SU-DHL-6 (cell line): ENCODE measurements around the gene TARP.

ENCODE experiments used
- H2AFZ ChIP-seq: fragments of 200-600 bp; sonication (generic); 2 replicates; pipeline ENCODE4 v1.6.1; 2014; ENCODE audit warnings: low read depth, mild to moderate bottlenecking, moderate library complexity, mixed read lengths, antibody characterized with exemption, low read length; ENCODE audit not compliant: severe bottlenecking
- H3F3A ChIP-seq: fragments of 200-600 bp; shearing (Covaris generic); 2 replicates; pipeline ENCODE4 v1.6.0; 2016; ENCODE audit warnings: antibody characterized with exemption, mild to moderate bottlenecking; ENCODE audit not compliant: insufficient read depth
- H3K27ac ChIP-seq: fragments of 200-600 bp; sonication (generic); 2 replicates; pipeline ENCODE4 v1.5.1; 2016; ENCODE audit warnings: low read depth, mild to moderate bottlenecking, low read length, moderate library complexity, mixed read lengths
- H3K27me3 ChIP-seq: fragments of 200-600 bp; sonication (generic), shearing (Covaris generic); 2 replicates; pipeline ENCODE4 v1.6.0; 2014; ENCODE audit warnings: mild to moderate bottlenecking, low read length
- H3K36me3 ChIP-seq: fragments of 200-600 bp; sonication (generic); 2 replicates; pipeline ENCODE4 v1.6.1; 2014; ENCODE audit warnings: mild to moderate bottlenecking, low read length, mixed read lengths
- H3K4me2 ChIP-seq: fragments of 300-600, 200-600 bp; shearing (Covaris generic), sonication (generic); 2 replicates; pipeline ENCODE4 v1.6.0; 2014; ENCODE audit warnings: low read length, low read depth, mild to moderate bottlenecking; ENCODE audit not compliant: poor library complexity, severe bottlenecking
- H3K4me3 ChIP-seq: fragments of 200-600 bp; sonication (generic); 2 replicates; pipeline ENCODE4 v1.5.1; 2014; ENCODE audit warnings: antibody characterized with exemption, low read length, mild to moderate bottlenecking, mixed read lengths; ENCODE audit not compliant: insufficient read depth, poor library complexity, severe bottlenecking
- H3K79me2 ChIP-seq: fragments of 200-600 bp; sonication (generic); 2 replicates; pipeline ENCODE4 v1.6.1; 2014; ENCODE audit warnings: mild to moderate bottlenecking, low read length, moderate library complexity; ENCODE audit not compliant: insufficient read depth
- H3K9ac ChIP-seq: fragments of 200-600 bp; sonication (generic); 2 replicates; pipeline ENCODE4 v1.7.0; 2014; ENCODE audit warnings: mild to moderate bottlenecking, low read length
- H3K9me2 ChIP-seq: fragments of 200-600 bp; sonication (generic); replicated peaks from 2 replicates; pipeline ENCODE4 v1.6.1; 2014; ENCODE audit warnings: low read length; ENCODE audit not compliant: insufficient read depth
- H3K9me3 ChIP-seq: fragments of 200-600 bp; sonication (generic); 2 replicates; pipeline ENCODE4 v1.6.1; 2014; ENCODE audit warnings: low read length, mixed read lengths; ENCODE audit not compliant: insufficient read depth
- H4K20me1 ChIP-seq: fragments of 200-600 bp; sonication (generic); 2 replicates; pipeline ENCODE4 v1.6.1; 2014; ENCODE audit warnings: low read depth, mild to moderate bottlenecking, antibody characterized with exemption, low read length, moderate library complexity, mixed read lengths
- CTCF ChIP-seq: fragments of 200-600 bp; sonication (generic); IDR thresholded peaks from one replicate; pipeline ENCODE4 v1.5.1; 2017; ENCODE audit warnings: antibody characterized with exemption, mild to moderate bottlenecking, low read length, moderate library complexity; ENCODE audit not compliant: insufficient read depth, poor library complexity, severe bottlenecking
- EZH2phosphoT487 ChIP-seq: fragments of 200-600 bp; sonication (generic), shearing (Covaris generic); conservative IDR thresholded peaks from 2 replicates; pipeline ENCODE4 v1.6.1; 2018; ENCODE audit warnings: mild to moderate bottlenecking, antibody characterized with exemption, low read length, moderate library complexity, mixed read lengths

The TARP gene

GRCh38 chr7:38306171-38306570, 32.7 kb upstream of the TARP start:
- Histone ChIP-seq H3F3A (no peaks in the 10 kb centered on the region), H3K4me2 (no peak overlapping the region), H2AFZ (no peak overlapping the region), H4K20me1 (no peaks in the 10 kb centered on the region), H3K79me2 (no peaks in the 10 kb centered on the region), H3K4me3 (no peak overlapping the region), H3K9ac (no peak overlapping the region), H3K9me2 (no peaks in the 10 kb centered on the region), H3K36me3 (no peaks in the 10 kb centered on the region), H3K27ac (no peak overlapping the region), H3K27me3 (no peaks in the 10 kb centered on the region), H3K9me3 (no peaks in the 10 kb centered on the region)
- TF ChIP-seq CTCF, result no peak
- TF ChIP-seq EZH2phosphoT487, result no peak

GRCh38 chr7:38303866-38304265, 30.4 kb upstream of the TARP start:
- 0 out of 2 replicates have a peak, but pooled peaks cover 2% of the 10 kb centered on the region for H3K27me3 ChIP-seq
- no peak overlapping the region for H3K4me3 ChIP-seq
- H3K9ac ChIP-seq, result no peak overlapping the region
- no peak overlapping the region for H2AFZ ChIP-seq
- H3K36me3 ChIP-seq, result no peaks in the 10 kb centered on the region
- TF ChIP-seq EZH2phosphoT487 (no peak), CTCF (no peak)
- no peak overlapping the region for H3K27ac ChIP-seq
- H4K20me1 ChIP-seq, result no peaks in the 10 kb centered on the region
- no peaks in the 10 kb centered on the region for H3K9me3 ChIP-seq
- H3K79me2 ChIP-seq, result no peaks in the 10 kb centered on the region
- H3K9me2 ChIP-seq, result no peaks in the 10 kb centered on the region
- H3K4me2 ChIP-seq, result no peak overlapping the region
- no peaks in the 10 kb centered on the region for H3F3A ChIP-seq

- Histone ChIP-seq H3K9me3 (no peaks in the 10 kb centered on the region), H2AFZ (no peak overlapping the region), H4K20me1 (no peaks in the 10 kb centered on the region), H3F3A (no peaks in the 10 kb centered on the region), H3K9me2 (no peaks in the 10 kb centered on the region), H3K4me2 (no peak overlapping the region), H3K27me3 (0 out of 2 replicates have a peak, but pooled peaks cover 2% of the 10 kb centered on the region), H3K27ac (no peak overlapping the region), H3K79me2 (no peaks in the 10 kb centered on the region), H3K9ac (no peak overlapping the region), H3K36me3 (no peaks in the 10 kb centered on the region), H3K4me3 (no peak overlapping the region)
- TF ChIP-seq EZH2phosphoT487 (no peak), CTCF (no peak)
Observed at GRCh38 chr7:38300175-38300574, 26.7 kb upstream of the TARP start.
